ENCODE results near the gene GAPT.

Gene GAPT

DNA sequence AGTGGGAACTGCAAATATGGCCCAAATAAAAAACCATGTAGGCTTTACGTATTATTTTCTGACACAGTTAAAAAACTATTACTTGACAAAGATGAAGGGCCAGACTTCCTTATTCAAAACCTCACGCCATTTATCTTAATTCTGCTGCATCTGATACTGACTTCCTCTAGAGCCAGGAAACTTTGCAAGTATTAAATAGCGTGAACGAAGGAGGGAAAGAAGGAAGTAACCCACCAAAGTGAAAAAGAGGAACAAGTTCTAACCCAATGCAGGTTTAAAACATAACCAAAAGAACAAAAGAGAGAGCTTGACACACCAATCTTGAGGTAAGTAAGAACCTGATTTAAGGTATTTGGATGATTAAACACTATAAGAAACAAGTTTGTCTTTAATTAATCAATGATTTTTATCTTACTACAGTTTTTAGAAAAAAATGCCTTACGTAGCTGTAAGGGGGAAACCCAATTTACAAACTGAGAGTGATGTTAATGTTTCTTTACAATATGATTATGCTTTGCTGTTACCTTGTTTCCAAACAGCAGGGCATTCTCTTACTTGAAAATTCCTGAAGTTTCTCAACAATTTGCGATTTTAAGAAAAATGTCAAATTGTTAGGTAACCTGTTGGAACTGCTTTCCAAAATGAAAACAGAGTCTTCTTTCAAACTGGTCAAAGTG is at the start of gene GAPT:
Gene GAPT, plus strand, starts transcription at position 220 of the 677 bp plus-strand sequence. CDS start 3,102 bp downstream, outside the sequence.
- DNase-seq: no peak

DNA sequence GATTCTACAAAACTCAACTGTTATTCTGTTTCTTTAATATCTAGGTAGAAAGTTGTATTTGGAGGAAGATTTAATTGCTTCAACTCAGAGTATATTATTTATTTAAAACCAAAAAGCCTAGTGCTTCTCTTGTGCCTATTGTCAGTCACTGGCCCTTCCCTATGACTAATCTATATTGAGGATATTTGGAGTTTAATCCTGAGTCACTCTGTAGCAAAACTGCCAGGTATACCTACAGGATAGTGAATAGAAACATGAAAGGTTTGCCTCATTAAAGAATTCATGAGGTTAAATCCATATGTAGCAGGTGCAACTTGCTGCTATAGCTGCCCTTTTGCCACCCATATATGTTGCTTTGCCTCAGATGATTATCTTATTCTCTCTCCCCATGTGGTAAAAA is 46.4 kb upstream of the GAPT start:
- DNase-seq: no peak

DNA sequence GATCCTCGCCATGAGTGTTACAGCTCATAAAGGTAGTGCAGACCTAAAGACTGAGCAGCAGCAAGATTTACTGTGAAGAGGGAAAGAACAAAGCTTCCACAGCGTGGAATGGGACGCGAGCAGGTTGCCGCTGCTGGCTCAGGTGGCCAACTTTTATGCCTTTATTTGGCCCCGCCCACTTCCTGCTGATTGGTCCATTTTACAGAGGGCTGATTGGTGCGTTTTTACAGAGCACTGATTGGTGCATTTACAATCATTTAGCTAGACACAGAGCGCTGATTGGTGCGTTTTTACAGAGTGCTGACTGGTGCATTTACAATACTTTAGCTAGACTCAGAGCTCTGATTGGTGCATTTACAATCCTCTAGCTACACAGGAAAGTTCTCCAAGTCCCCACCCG is 45.2 kb upstream of the GAPT start:
- DNase-seq: no peak

DNA sequence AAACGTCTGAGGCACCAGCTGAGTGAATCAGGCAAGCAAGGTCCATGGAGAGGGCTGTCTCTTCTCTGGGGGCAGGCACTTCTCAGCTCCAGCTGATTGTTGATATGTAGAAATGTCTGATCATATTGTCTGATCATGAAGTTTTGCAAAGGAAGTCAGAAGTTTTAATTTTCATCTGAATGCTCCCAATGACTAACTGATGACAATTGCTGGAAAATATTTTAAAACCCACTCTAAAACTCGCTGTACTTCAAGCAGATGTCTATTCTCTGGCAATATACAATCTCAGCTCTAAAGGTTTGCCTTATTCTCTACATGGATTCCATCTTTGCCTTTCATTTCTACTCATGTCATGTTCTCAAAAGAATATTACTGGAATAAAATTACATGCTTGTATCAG is 44.0 kb upstream of the GAPT start:
- DNase-seq: no peak

DNA sequence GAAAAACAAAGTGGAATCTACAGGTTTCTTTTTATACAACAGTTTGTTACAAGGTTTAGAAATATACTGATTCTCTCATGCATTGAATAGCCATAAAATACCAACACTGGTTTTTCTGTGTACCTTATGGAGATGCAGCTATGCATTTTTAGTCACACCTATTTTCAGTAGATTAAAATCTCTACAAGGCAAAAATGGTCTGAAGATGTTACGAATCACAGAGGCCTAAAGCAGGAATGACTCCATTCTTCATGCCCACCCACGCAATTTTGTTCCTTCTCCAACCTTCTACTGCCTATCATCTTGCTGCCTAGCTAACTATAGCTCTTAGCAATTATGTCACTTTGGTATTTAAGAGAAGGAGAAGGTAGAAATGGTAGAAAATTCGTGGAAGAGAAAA is 41.2 kb upstream of the GAPT start:
- no peak for DNase-seq

DNA sequence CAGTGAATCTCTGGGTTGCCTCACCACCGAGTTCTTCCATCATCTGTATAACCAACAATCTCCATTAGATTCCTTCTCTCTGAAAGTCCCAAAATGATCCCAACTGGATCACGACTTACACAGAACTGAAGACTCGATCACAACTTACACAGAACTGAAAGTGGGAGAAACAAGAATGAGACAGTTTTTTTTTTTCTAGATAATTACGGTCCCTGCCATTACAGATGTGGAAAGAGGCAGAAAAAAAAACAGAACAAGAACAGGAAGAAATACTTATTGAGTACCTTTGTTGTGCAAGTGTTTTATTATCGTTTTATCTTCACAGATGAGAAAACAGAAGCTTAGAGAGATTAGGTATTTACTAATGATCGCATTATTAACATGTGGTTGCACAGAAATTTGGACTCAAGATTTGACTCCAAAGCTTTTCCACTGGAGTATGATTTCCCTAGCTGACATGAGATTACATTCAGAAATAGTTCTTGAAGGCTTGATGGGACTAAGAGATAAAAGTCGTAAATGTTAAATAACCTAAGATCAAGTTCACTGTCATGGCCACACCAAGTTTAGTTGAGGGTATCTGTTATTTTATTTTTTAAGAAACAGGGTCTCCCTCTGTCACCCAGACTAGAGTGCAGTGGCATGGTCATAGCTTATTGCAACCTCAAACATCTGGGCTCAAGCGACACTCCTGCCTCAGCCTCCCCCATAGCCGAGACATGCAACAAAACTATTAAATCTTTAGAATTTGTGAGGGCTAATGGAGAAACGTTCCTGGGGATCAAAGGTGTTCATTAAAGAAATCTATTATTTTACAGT is 40.2 kb upstream of the GAPT start:
- DNase-seq: no peak

DNA sequence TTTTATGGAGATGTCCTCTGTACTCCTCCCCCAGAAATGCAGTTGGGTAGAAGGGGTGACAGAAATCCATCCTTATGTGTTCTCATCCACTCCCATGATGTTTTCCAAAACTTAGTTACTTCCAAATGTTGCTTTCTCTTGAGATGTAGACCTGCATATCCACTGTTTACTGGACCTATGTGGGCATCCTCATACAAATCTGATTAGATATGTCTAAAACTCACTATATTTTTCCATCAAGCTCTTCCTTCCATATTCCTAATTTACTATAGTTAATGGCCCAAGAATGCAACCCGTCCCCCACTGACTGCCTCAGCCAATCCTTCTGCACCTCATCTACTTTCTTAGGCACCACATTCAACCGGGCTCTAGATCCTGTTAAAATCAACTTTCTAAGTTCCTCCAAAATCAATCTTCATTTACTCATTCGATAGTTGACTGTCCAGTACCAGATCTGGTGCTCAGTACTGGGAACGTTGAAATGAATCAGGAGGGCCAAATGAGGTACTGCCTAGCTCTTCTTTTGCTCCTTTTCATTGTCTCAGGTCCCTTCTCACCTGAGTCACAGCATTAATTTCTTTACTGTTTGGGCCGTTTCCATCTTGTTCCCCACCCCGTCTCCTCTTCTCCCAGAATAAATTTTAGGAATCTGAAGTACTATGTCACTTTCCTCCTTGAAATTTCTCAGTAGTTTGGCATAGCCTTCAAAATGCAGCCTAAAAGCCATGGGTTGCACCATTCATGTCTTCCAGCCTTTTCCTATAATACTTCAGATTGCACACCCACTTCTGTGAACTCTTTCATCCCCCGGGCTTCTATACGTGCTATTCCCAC is 39.3 kb upstream of the GAPT start:
- no peak for DNase-seq

DNA sequence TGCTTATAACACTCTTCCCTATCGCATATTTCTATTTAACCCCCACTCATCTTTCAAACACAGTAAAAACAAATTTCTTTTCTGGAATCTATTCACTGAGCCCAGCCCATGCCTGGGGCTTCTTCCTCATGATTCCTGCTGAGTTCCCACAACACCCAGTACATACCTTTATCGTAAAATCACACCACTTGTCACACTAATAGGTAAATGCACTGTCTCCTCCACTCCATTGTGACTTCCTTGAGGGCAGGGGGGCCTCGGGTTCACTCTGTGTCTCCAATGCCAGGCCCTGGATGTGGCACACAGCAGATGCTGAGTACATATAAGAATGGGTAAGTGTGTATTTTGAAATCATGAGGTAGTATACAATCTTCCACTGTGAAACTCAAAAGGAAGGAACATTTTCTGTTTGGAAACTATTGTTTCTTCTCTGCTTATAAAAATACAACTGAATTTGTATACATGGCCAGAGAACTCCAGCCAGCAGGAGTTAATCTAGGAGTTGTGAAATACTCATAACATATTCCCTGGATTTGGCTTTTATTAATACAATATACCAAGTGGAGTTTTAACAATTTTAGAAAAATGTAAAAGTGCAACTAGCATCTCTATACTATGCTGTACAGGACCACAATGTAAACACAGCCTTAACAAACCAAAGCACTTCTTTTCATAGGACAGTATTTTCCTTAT is 38.5 kb upstream of the GAPT start:
- no peak for DNase-seq

DNA sequence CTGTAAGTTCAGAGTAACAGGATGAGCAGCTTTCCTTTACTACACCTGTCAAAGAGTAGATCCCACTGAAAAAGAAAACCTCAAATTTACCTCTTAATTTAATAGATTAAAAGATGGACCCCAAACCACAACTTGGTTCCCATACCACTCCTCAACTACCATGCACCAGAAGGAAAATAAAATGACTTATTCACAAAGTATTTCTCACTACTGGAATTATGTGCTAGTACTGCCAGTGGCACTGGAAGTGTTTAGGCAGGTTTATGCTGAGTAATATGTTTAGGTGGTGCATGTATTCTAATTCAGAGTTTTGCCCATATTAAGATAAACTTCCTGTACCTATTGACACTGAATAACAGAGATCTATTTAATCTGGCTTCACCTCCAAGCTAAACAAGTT is 37.9 kb upstream of the GAPT start:
- DNase-seq: no peak

DNA sequence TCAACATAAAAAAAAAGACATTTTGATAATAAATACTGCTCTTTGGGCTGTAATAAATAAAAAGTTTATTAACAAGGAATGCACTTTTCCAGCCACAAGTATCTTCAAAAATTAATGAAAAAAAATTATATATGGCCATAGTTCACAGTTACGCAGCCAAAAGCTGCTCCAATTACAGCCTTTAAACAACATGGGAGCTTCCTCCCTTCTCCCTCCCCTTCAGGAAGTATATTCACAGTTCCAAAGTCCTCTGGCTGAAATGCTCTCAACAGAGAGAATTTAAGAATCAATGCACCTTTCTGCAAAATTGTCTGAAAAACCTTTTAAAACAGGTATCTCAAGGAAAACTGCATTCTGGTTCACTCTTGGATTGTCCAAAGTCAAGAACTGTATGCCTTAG is 37.2 kb upstream of the GAPT start:
- DNase-seq: no peak

DNA sequence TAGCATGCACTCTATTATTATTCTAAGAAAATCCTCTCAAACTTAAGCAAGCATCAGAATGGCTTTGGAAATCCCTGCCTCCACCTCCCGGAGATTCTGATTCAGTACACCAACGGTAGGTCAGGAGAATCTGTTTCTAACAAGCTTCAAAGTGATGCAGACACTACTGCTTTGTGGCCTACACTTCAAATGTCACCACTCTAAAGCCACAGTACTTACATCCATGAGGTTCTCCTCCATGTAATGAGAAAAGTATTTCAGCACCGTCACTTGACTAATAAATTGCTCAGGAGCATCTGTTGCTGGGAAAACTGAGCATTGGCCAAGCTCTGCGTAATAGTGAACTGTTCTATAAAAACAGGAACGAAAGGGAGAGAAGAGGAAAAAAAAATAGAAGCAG is 36.2 kb upstream of the GAPT start:
- no peak for DNase-seq

DNA sequence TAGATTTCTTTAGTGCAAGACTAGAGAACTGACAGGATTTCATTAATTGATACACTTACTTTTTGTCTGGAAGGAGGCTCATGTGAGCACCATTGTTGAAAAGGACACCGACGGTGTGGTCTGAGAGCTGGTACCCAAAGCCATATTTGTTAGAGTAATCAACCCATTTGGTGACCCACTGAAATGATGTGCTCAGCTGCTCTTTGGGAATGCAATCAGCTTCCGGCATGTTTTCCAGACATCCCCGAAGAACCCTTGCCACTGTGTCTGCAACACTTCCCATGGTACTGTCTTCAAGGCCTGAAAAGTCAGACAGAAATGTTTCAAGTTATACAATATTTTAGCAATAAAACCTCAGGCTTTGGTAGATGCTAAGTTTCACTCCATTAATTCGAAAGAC is 35.8 kb upstream of the GAPT start:
- DNase-seq: no peak

DNA sequence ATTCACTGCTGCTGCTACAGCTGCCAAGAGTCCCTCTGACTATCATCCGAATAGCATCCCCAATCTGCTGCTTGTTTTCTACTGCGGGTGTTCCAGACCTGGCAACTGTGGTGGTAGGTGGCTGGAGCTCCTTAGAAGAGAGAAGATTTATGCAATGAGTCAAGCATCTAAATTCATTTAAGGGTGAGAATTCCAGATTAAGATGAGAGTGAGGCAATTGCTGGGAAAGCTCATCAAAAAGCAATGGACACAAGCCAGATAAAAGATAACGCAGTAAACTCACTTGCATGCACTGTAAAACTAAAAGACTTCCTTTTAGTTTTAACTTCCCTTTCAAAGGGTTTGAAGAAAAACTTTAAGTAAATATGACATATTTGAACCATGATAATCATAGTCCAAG is 35.2 kb upstream of the GAPT start:
- no peak for DNase-seq

DNA sequence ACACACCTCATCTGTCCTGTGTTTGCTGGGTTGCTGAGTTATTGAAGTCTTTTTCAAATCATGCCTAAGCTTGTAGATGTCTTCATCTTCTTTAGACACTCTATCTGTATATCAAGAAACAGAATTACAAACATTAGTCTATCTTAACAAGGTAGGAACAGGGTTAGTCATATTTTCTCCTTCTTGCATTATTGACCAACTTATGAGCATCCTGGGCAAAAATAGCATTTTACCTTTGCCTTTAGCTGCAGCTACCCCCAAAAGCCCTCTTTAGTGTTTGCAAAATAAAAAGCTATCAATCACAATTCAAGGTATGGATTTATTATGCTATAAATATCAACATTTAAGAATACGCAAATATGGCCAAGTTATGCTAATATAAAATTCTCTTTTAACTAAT is 34.7 kb upstream of the GAPT start:
- no peak for DNase-seq

DNA sequence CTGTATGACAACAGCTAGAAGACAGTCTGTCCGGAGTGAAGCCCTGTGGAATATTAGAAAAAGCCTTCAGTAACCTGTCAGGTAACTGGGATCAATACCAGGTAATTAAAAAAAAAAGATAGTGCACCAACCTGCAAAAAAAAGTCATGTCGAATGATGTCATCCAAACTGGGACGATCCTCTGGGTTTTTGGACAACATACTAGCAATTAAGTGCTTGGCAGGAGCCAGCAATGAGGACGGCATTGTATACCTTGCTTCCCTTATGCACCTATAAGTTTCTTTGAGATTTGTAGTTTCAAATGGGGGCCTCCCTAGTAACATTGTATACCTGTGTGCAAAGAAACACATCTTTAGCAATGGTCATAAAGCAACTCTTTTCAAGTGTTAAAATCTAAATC is 34.2 kb upstream of the GAPT start:
- DNase-seq: no peak

DNA sequence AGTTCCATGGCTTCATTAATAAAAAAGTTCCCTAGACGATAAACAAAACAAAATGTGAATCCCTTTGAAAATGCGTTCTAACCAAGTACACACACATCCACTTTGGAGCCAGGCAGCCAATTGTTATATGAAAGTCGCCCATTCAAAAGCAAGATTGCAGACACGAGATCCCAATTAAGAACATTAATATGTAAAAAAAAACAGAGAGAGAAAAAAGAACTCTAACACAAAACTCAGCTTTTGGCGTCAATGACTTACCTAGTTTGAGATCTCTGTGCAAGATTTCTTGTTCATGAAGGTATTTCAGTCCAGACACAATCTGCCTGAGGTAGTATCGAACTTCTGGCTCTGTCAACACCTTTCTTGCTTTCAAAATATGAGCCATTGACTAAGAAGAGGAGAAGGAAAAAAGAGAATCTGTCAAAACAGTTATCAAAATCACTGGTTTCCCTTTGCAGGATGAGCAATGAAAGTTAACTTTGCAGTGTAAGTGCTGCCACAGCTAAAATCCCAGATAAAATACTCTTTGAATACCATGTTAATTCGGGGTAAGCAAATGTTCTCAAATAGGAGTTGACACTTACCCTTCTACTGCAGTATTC is 33.0 kb upstream of the GAPT start:
- no peak for DNase-seq

DNA sequence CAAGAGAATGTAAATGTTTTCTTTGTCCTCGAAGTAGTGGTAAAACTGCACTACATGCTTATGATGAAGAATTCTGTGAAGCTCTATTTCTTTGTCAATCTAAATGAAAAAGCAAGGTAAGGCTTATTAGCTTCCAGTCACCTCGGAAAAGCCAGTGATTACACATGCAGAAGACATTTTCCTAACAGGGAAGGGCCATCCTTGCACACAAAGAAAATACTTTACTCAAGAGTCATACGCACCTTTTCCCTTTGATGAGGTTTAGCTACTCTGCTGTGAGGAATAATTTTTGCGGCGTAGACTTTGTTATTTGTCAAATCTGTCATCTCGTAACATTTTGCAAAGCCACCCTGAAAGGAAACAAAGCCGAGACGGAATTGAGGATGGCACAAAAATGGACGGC is 32.5 kb upstream of the GAPT start:
- DNase-seq: peak in 2 of 3 experiments; percentile 9 to 39

DNA sequence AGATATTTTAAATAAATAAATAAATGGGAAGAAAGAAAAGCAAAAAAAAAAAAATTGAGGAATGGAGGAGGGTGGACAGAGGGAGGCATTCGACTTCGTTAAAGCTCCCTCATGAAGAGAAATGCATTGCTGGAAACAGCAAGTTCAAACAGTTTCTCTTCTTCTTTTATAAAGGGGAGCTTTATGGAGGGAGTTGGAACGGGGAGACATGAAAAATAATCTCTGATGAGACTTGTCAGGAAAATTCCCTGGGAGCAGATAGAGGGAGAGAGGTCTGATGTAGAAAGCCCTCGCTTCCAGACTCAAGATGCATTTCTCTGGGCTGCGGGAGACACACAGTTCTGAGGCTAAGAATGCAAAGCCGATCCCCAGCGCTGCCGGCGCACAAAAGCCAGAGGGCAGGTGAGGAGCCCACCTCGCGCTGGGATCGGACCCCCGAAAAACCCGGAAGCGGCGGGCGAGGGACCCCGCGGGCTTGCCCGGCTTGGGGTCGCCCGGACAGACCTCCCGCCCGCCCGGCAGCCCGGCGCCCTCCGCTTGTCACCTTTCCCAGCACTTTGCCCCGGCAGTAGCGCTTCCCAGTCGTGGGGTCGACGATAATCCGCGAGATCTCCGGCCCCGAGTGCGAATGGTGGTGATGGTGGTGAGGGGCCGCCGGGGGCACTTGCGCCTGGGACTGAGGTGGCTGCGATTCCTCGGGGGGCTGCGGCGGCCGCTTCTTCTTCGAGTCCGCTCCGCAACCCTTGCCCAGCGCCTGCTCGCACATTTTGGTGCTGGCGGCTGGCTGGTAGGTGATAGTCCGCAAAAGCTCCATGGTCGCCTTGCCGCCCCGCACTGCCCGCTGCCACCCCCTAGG is 31.9 kb upstream of the GAPT start:
- peak; percentile 42 to 54 (median 44) for DNase-seq

DNA sequence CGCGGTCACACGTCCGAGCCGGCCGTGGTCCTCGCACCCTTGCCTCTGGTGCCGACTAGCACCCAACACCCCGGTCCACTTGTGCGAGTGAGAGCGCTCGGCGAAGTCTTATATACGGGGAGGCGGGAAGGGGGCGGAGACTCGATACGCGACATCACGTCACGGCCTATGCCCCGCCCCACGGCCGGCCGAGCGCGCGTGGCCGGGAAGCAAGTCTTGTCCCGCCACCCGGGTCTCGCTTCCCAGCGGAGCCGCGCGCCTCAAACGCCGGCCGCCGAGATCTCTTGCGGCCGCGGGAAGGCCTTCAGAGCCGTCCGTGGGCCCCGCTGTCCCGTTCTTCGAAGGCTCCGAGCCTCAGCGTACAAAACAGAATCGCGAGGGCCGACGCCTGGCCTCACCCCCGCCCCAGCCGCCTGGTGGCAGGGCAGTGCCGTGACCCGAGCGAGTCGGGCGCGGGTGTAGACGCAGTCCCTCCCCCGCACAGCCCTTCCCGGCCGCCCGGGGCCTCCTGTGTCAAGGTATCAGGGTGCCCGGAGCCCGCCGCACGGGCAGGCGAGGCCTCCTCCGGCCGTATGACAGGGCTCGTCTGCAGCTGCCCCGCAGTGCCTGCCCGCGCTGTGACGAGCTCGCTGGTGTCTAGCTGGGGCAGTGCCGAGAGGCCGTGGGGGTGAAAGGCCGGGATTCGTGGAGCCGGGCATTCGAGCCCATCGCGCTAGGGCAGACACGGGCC is 31.1 kb upstream of the GAPT start, which contains the start of gene PLK2:
Gene PLK2, minus strand, starts transcription at position 85 of the 730 bp plus-strand sequence. CDS start 127 bp downstream, outside the sequence.
- DNase-seq: peak; percentile 85 to 88 (median 85)

DNA sequence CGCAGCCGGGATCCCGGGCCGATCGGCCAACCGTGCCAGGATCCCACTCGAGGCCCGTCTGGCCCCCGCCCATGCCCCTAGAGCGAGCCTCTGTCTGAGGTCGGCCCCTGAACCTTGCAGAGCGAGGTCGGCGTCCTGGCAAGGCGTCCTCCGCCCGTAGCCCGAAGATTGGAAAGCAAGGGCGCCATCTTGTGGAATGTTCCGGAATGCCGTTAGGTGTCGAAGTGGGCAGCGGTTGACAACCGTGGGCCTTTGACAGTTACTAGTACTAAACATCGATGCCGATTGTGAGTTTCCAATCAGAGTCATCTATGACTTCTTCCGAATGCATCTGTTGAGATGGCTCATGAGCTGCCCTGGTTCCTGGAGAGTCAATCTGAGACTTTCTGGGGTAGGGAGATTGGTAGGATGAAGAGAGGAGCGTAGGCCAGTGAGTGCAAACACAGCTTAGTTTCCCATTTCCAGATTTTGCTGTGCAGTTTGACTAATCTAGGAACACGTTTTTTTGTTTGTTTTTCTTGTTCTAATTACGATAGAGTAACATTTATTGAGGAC is 30.4 kb upstream of the GAPT start:
- DNase-seq: peak; percentile 88 to 96 (median 88)

All from NCI-H1417 (cell line).